Fibroblast of lung (primary cell): ENCODE results near the gene STX5. TPM values are rescaled to one million over a fixed set of nuclear protein-coding genes. Genes with fewer than 3 reads are reported as not detected.
A peak's percentile ranks its signal among the peaks of the same experiment; 100 is the strongest.

ENCODE experiments used
- DNase-seq, 2 donors: peaks; one replicate each; pipeline versions ENCODE4 v3.0.0 to v3.0.0-alpha.2; 2010; ENCODE audit warnings: low read depth in 2 of 2
- H2AFZ ChIP-seq: 2 replicates; pipeline ENCODE4 v1.5.1; 2012; ENCODE audit warnings: low read length, control low read depth, inconsistent platforms
- H3K27ac ChIP-seq: 2 replicates; pipeline ENCODE4 v1.5.1; 2011; ENCODE audit warnings: low read length, control low read depth; ENCODE audit not compliant: insufficient read depth
- H3K27me3 ChIP-seq: 2 replicates; pipeline ENCODE4 v1.5.1; 2011; ENCODE audit warnings: mild to moderate bottlenecking, low read length; ENCODE audit not compliant: control insufficient read depth, insufficient read depth
- H3K36me3 ChIP-seq: 2 replicates; pipeline ENCODE4 v1.5.1; 2011; ENCODE audit warnings: low read length; ENCODE audit not compliant: control insufficient read depth, insufficient read depth
- H3K4me1 ChIP-seq: 2 replicates; pipeline ENCODE4 v1.5.1; 2011; ENCODE audit warnings: low read length; ENCODE audit not compliant: control insufficient read depth, insufficient read depth; ENCODE audit errors: extremely low read depth
- H3K4me2 ChIP-seq: 2 replicates; pipeline ENCODE4 v1.5.1; 2011; ENCODE audit warnings: low read length, control low read depth; ENCODE audit not compliant: insufficient read depth; ENCODE audit errors: extremely low read depth
- H3K4me3 ChIP-seq, 4 experiments: fragments of 200-600 bp in 1 of 4; sonication (generic) in 1 of 4; replicated peaks in 1 of 4; 2 replicates each; pipeline ENCODE4 v1.5.1; 2011 to 2016; ENCODE audit warnings: low read length in 4 of 4, low read depth in 3 of 4, mild to moderate bottlenecking in 3 of 4, control low read depth in 2 of 4, inconsistent platforms in 1 of 4, mixed read lengths in 1 of 4; ENCODE audit not compliant: insufficient read depth in 1 of 4; ENCODE audit errors: control extremely low read depth in 1 of 4
- H3K79me2 ChIP-seq: 2 replicates; pipeline ENCODE4 v1.5.1; 2012; ENCODE audit warnings: mild to moderate bottlenecking, low read length, inconsistent platforms; ENCODE audit not compliant: control insufficient read depth, insufficient read depth
- H3K9ac ChIP-seq: 2 replicates; pipeline ENCODE4 v1.5.1; 2011; ENCODE audit warnings: mild to moderate bottlenecking, low read length, control low read depth; ENCODE audit not compliant: insufficient read depth
- H3K9me3 ChIP-seq: 2 replicates; pipeline ENCODE4 v1.5.1; 2012; ENCODE audit warnings: low read depth, low read length; ENCODE audit not compliant: control insufficient read depth, insufficient read depth
- H4K20me1 ChIP-seq: 2 replicates; pipeline ENCODE4 v1.5.1; 2011; ENCODE audit warnings: low read length; ENCODE audit not compliant: control insufficient read depth, insufficient read depth; ENCODE audit errors: extremely low read depth
- EZH2 ChIP-seq: IDR thresholded peaks from 2 replicates; pipeline ENCODE4 v1.5.1; 2012; ENCODE audit warnings: low read length, control low read depth, mild to moderate bottlenecking; ENCODE audit errors: missing control alignments
- polyA plus RNA-seq, 2 donors: library from polyadenylated mRNA; depleted of rRNA in 1 of 2; stranded (reverse) in 1 of 2; unstranded in 1 of 2; fragments of >200 nt; gene quantifications; 2 replicates each; pipeline ENCODE4 v1.2.1, GENCODE V29; 2011 to 2012; ENCODE audit warnings: missing spikeins in 1 of 2
- total RNA-seq: library from RNA; depleted of rRNA; stranded (reverse); fragments of >200 nt; gene quantifications from 2 replicates; pipeline ENCODE4 v1.2.1, GENCODE V29; 2014
- TF ChIP-seq, protein P1 (sequence below), 2 donors: IDR thresholded peaks in 1 of 2; conservative IDR thresholded peaks in 1 of 2; 1 replicate in 1 of 2; 2 replicates in 1 of 2; pipeline ENCODE4 v1.5.1; 2011 to 2012; ENCODE audit warnings: low read length in 2 of 2, control low read depth in 1 of 2, inconsistent platforms in 1 of 2, low read depth in 1 of 2, mild to moderate bottlenecking in 1 of 2

Gene STX5
- total and polyA plus RNA-seq, 2 donors (not counting 1 experiment from before 2014, with no cell fraction given), result 44.9 to 48.9 TPM

DNA sequence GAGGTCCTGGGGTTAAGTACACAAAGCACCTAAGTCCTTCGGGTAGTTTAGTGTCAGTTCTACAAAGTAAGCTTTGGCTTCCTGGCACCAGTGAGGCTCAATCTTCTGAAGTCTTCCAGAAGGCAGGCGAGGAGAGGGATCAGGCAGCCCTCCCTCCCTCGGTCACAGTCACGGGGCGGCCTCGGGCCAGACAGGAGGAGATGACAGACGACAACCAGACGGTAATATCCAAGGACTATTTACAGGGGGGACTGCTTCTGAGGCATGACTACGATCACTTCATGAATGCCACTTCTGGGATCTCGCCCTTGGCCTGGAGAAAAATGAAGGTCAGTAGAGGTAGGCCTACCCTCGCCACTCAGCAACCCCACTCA is 39.7 kb downstream of the STX5 start:
- TF ChIP-seq, protein P1, sequence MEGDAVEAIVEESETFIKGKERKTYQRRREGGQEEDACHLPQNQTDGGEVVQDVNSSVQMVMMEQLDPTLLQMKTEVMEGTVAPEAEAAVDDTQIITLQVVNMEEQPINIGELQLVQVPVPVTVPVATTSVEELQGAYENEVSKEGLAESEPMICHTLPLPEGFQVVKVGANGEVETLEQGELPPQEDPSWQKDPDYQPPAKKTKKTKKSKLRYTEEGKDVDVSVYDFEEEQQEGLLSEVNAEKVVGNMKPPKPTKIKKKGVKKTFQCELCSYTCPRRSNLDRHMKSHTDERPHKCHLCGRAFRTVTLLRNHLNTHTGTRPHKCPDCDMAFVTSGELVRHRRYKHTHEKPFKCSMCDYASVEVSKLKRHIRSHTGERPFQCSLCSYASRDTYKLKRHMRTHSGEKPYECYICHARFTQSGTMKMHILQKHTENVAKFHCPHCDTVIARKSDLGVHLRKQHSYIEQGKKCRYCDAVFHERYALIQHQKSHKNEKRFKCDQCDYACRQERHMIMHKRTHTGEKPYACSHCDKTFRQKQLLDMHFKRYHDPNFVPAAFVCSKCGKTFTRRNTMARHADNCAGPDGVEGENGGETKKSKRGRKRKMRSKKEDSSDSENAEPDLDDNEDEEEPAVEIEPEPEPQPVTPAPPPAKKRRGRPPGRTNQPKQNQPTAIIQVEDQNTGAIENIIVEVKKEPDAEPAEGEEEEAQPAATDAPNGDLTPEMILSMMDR (conservative IDR thresholded peaks at IDR 0.05 in 1 of 2, IDR thresholded peaks at IDR 0.05 in 1 of 2; ENCODE audit: low read depth in 1 of 2, low read length in 2 of 2), result no peak
- TF ChIP-seq EZH2, result no peak
- Histone ChIP-seq H2AFZ (no peak overlapping the region), H3K9me3 (no peaks in the 10 kb centered on the region), H3K4me1 (peaks cover 14% of the 10 kb centered on the region), H3K4me2 (peak overlapping the region; percentile 60), H3K9ac (no peak overlapping the region), H3K27me3 (no peaks in the 10 kb centered on the region), H3K79me2 (peaks cover 39% of the 10 kb centered on the region), H4K20me1 (no peaks in the 10 kb centered on the region), H3K4me3 (peak overlapping the region in 2 of 4 experiments; percentile 46 to 76), H3K36me3 (peaks cover 22% of the 10 kb centered on the region), H3K27ac (peak overlapping the region; percentile 85)
- peak in 1 of 2 donors; percentile 17 for DNase-seq

DNA sequence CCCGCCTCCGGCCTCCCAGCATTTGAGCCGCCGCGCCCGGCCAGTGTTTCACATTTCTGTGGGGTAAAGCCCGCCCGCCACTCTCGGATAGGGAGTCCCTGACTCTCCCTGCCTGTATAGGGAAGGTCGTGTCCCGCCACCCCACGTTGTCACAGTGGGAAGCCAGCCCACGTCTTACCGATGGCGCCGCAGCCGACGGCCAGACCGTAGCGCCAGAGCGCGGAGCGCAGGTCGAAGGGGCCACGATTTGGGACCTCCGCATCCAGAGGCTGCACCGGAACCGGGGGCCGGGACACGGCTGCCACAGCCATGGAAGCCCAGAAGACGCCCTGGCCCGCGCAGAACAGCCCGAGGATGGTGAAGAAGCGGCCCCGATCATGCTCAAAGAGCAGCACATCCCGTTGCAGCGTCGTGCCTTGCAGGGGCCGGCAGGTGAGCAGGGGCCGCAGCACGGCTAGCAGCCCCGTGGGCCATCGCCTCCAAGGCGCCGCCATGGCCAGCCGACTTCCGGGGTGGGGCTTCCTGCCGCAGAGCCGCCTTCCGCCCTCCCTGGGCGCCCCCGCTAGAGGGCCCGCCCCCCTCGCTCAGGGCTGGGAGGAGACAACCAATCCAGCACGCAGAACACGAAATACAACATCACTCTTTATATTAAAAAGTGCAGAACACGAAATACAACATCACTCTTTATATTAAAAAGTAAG is 40.2 kb downstream of the STX5 start, which contains the start of gene TMEM223:
TSS of gene TMEM223 (minus strand) at position 506 of the 701 bp plus-strand sequence. CDS start at position 494, 12 bp downstream.
- peaks cover 14% of the 10 kb centered on the region for H3K4me1 ChIP-seq
- H3K27ac ChIP-seq, result peak within 1 kb of the TSS; percentile 85

DNA sequence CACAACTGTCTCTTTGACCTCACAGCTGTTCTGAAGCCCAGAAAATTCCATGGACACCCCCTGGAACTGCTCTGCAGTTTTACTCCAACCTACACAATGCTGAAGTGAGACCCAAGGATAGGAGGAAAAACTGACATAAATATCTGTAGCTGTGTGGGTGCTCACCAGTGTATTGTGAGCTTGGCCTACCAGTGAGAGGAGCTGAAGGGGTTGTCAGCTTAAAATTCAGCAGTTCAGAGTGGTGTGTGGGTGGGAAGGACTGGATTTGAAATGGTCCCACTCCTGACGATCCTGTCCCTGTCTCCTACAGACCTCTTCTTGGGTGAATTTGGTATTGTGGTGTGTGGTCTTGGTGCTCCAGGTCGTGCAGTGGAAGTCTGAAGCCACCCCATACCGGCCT is 42.3 kb downstream of the STX5 start:
- Histone ChIP-seq H3K9me3 (no peaks in the 10 kb centered on the region), H2AFZ (no peak overlapping the region), H3K4me3 (no peak overlapping the region), H4K20me1 (no peaks in the 10 kb centered on the region), H3K27ac (no peak overlapping the region), H3K36me3 (peaks cover 13% of the 10 kb centered on the region), H3K9ac (no peak overlapping the region), H3K4me2 (no peak overlapping the region), H3K4me1 (peaks cover 19% of the 10 kb centered on the region), H3K79me2 (peaks cover 39% of the 10 kb centered on the region), H3K27me3 (no peaks in the 10 kb centered on the region)
- no peak for DNase-seq
- TF ChIP-seq EZH2, result no peak
- TF ChIP-seq, protein P1 (conservative IDR thresholded peaks at IDR 0.05 in 1 of 2, IDR thresholded peaks at IDR 0.05 in 1 of 2; ENCODE audit: low read depth in 1 of 2, low read length in 2 of 2), result no peak

More for the DNA sequence above, 40.2 kb downstream of the STX5 start, which contains the start of gene TMEM223:
- H3K36me3 ChIP-seq, result peaks cover 22% of the 10 kb centered on the region
- peak; percentile 75 for DNase-seq
- no peaks in the 10 kb centered on the region for H4K20me1 ChIP-seq
- H3K9ac ChIP-seq, result peak within 1 kb of the TSS; percentile 81
- TF ChIP-seq EZH2, result no peak
- TF ChIP-seq, protein P1 (conservative IDR thresholded peaks at IDR 0.05 in 1 of 2, IDR thresholded peaks at IDR 0.05 in 1 of 2; ENCODE audit: low read depth in 1 of 2, low read length in 2 of 2), result no peak
- H2AFZ ChIP-seq, result peak within 1 kb of the TSS; percentile 12
- peak within 1 kb of the TSS; percentile 94 for H3K4me2 ChIP-seq
- H3K4me3 ChIP-seq, result peak within 1 kb of the TSS; percentile 67 to 96 (median 82)
- H3K9me3 ChIP-seq, result no peaks in the 10 kb centered on the region
- peaks cover 39% of the 10 kb centered on the region for H3K79me2 ChIP-seq
- H3K27me3 ChIP-seq, result no peaks in the 10 kb centered on the region
